22Rv1 (cell line): ENCODE data around the gene SRD5A2.

Experiments
- CTCF ChIP-seq: fragments of 450-650 bp; IDR thresholded peaks from 2 replicates; pipeline ENCODE4 v1.5.1; 2017; ENCODE audit warnings: mild to moderate bottlenecking
- ZFX ChIP-seq: fragments of 450-650 bp; IDR thresholded peaks from 2 replicates; pipeline ENCODE4 v1.6.1; 2017; ENCODE audit warnings: antibody characterized with exemption, borderline replicate concordance

GRCh38 chr2:31475692-31476091 is 105.0 kb downstream of the SRD5A2 start:
- TF ChIP-seq CTCF, result no peak
- TF ChIP-seq ZFX, result no peak
